ENCODE data around the gene LRTM1.

LRTM1 gene

GRCh38 chr3:54917174-54917573 lies 10.7 kb downstream of the LRTM1 start:
- H3K9me3 ChIP-seq (ENCODE audit: control insufficient read depth, low read length), result no peaks in the 10 kb centered on the region
- no peak overlapping the region for H3K4me3 ChIP-seq (ENCODE audit: insufficient read depth, low read depth, low read length)
- no peak overlapping the region for H3K27ac ChIP-seq (ENCODE audit: insufficient read depth, low read depth, low read length, poor library complexity, severe bottlenecking)
- no peaks in the 10 kb centered on the region for H3K27me3 ChIP-seq (ENCODE audit: control insufficient read depth, insufficient read depth, low read length, poor library complexity, severe bottlenecking)
- H3K36me3 ChIP-seq (ENCODE audit: control insufficient read depth, insufficient read depth, low read length), result no peaks in the 10 kb centered on the region
- no peaks in the 10 kb centered on the region for H3K4me1 ChIP-seq (ENCODE audit: control insufficient read depth, insufficient read depth, low read length)
- 90 to 93% methylated on average over 2 of the region's 2 CpGs for WGBS, 2 experiments

GRCh38 chr3:54916732-54917131 lies 11.1 kb downstream of the LRTM1 start:
- H3K36me3 ChIP-seq (ENCODE audit: control insufficient read depth, insufficient read depth, low read length), result no peaks in the 10 kb centered on the region
- no peaks in the 10 kb centered on the region for H3K27me3 ChIP-seq (ENCODE audit: control insufficient read depth, insufficient read depth, low read length, poor library complexity, severe bottlenecking)
- no peaks in the 10 kb centered on the region for H3K4me1 ChIP-seq (ENCODE audit: control insufficient read depth, insufficient read depth, low read length)
- H3K9me3 ChIP-seq (ENCODE audit: control insufficient read depth, low read length), result no peaks in the 10 kb centered on the region
- no peak overlapping the region for H3K4me3 ChIP-seq (ENCODE audit: insufficient read depth, low read depth, low read length)
- no peak overlapping the region for H3K27ac ChIP-seq (ENCODE audit: insufficient read depth, low read depth, low read length, poor library complexity, severe bottlenecking)

GRCh38 chr3:54915976-54916375 lies 11.9 kb downstream of the LRTM1 start:
- Histone ChIP-seq H3K9me3 (ENCODE audit: control insufficient read depth, low read length) (no peaks in the 10 kb centered on the region), H3K4me1 (ENCODE audit: control insufficient read depth, insufficient read depth, low read length) (no peaks in the 10 kb centered on the region), H3K36me3 (ENCODE audit: control insufficient read depth, insufficient read depth, low read length) (no peaks in the 10 kb centered on the region), H3K4me3 (ENCODE audit: insufficient read depth, low read depth, low read length) (no peak overlapping the region), H3K27me3 (ENCODE audit: control insufficient read depth, insufficient read depth, low read length, poor library complexity, severe bottlenecking) (no peaks in the 10 kb centered on the region), H3K27ac (ENCODE audit: insufficient read depth, low read depth, low read length, poor library complexity, severe bottlenecking) (no peak overlapping the region)
- 95 to 96% methylated on average over 8 of the region's 8 CpGs for WGBS, 2 experiments

- Histone ChIP-seq H3K9me3 (ENCODE audit: control insufficient read depth, low read length) (no peaks in the 10 kb centered on the region), H3K27me3 (ENCODE audit: control insufficient read depth, insufficient read depth, low read length, poor library complexity, severe bottlenecking) (no peaks in the 10 kb centered on the region), H3K4me1 (ENCODE audit: control insufficient read depth, insufficient read depth, low read length) (no peaks in the 10 kb centered on the region), H3K27ac (ENCODE audit: insufficient read depth, low read depth, low read length, poor library complexity, severe bottlenecking) (no peak overlapping the region), H3K4me3 (ENCODE audit: insufficient read depth, low read depth, low read length) (no peak overlapping the region), H3K36me3 (ENCODE audit: control insufficient read depth, insufficient read depth, low read length) (no peaks in the 10 kb centered on the region)
- 69 to 70% methylated on average over 4 of the region's 4 CpGs for WGBS, 2 experiments
These were observed 12.7 kb downstream of the LRTM1 start for GRCh38 chr3:54915181-54915580.

DNA sequence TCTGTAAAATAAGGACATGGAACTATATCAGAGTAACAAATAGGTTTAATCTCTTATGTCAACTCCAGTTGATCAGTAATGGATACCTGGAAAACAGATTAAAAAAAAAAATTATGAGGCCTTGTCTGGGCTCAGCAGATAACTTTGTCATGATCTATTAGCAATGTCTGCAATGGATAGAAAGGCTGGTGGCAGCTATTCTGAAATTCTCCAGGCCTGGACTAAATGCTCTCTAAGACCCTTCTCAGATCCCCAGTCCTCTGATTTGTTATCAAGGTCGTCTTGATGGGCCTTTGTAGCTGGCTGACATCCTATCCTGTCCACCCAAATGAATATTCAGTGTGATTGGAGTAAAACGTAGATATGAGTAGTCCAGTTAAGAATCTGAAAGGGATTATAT lies 13.7 kb downstream of the LRTM1 start:
- H3K9me3 ChIP-seq (ENCODE audit: control insufficient read depth, low read length), result no peaks in the 10 kb centered on the region
- no peak overlapping the region for H3K27ac ChIP-seq (ENCODE audit: insufficient read depth, low read depth, low read length, poor library complexity, severe bottlenecking)
- no peaks in the 10 kb centered on the region for H3K36me3 ChIP-seq (ENCODE audit: control insufficient read depth, insufficient read depth, low read length)
- H3K4me3 ChIP-seq (ENCODE audit: insufficient read depth, low read depth, low read length), result no peak overlapping the region
- WGBS, 2 experiments, result 79 to 90% methylated on average over 1 to 2 of the region's 2 CpGs
- no peaks in the 10 kb centered on the region for H3K4me1 ChIP-seq (ENCODE audit: control insufficient read depth, insufficient read depth, low read length)
- no peaks in the 10 kb centered on the region for H3K27me3 ChIP-seq (ENCODE audit: control insufficient read depth, insufficient read depth, low read length, poor library complexity, severe bottlenecking)

DNA sequence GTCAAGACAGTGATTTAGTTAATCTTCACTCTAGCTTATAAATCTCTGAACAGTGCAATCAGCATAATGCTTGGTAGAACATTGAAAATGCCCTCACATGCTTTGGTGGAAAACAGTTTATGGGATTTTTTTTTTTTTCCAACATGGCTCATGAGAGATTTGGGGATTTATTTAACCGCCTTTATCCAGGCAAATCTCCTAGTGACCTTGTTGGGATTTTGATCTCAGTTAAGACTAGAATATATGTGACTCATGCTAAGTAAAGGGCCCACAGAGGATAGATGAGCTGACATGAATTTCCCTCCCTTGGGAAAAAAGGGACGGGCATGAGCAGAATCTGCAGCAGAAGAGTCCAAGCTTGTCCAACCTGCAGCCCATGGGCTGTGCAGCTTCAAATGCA lies 18.7 kb downstream of the LRTM1 start:
- no peaks in the 10 kb centered on the region for H3K4me1 ChIP-seq (ENCODE audit: control insufficient read depth, insufficient read depth, low read length)
- 93% methylated on average over 2 of the region's 2 CpGs for WGBS, 2 experiments
- H3K36me3 ChIP-seq (ENCODE audit: control insufficient read depth, insufficient read depth, low read length), result no peaks in the 10 kb centered on the region
- H3K27me3 ChIP-seq (ENCODE audit: control insufficient read depth, insufficient read depth, low read length, poor library complexity, severe bottlenecking), result no peaks in the 10 kb centered on the region
- no peak overlapping the region for H3K4me3 ChIP-seq (ENCODE audit: insufficient read depth, low read depth, low read length)
- H3K9me3 ChIP-seq (ENCODE audit: control insufficient read depth, low read length), result no peaks in the 10 kb centered on the region
- no peak overlapping the region for H3K27ac ChIP-seq (ENCODE audit: insufficient read depth, low read depth, low read length, poor library complexity, severe bottlenecking)

- WGBS, 2 experiments, result 95% methylated on average over 2 of the region's 2 CpGs
- H3K27me3 ChIP-seq (ENCODE audit: control insufficient read depth, insufficient read depth, low read length, poor library complexity, severe bottlenecking), result no peaks in the 10 kb centered on the region
- no peak overlapping the region for H3K27ac ChIP-seq (ENCODE audit: insufficient read depth, low read depth, low read length, poor library complexity, severe bottlenecking)
- H3K4me1 ChIP-seq (ENCODE audit: control insufficient read depth, insufficient read depth, low read length), result no peaks in the 10 kb centered on the region
- no peak overlapping the region for H3K4me3 ChIP-seq (ENCODE audit: insufficient read depth, low read depth, low read length)
- no peaks in the 10 kb centered on the region for H3K9me3 ChIP-seq (ENCODE audit: control insufficient read depth, low read length)
- H3K36me3 ChIP-seq (ENCODE audit: control insufficient read depth, insufficient read depth, low read length), result no peaks in the 10 kb centered on the region
These were observed 21.1 kb downstream of the LRTM1 start for GRCh38 chr3:54906763-54907162.

DNA sequence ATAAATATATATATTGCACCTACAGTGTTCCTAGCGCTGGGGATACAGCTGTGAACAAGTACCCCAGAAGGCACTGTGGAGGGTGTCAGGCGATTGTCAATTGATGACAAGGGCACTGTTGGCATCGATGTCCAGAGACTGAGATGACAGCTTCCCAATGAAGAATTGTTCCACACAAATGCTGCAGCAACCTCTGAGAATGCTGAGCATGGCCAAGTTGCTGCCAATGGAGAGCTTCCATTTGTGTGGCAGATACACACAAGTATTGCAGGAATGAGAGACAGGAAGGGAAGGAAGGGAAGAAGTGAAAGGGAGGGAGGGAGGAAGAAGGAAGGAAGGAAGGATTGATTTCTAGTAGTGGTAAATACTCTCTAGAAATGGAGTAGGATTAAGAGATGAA lies 21.9 kb downstream of the LRTM1 start:
- no peaks in the 10 kb centered on the region for H3K9me3 ChIP-seq (ENCODE audit: control insufficient read depth, low read length)
- no peaks in the 10 kb centered on the region for H3K4me1 ChIP-seq (ENCODE audit: control insufficient read depth, insufficient read depth, low read length)
- no peak overlapping the region for H3K4me3 ChIP-seq (ENCODE audit: insufficient read depth, low read depth, low read length)
- H3K36me3 ChIP-seq (ENCODE audit: control insufficient read depth, insufficient read depth, low read length), result no peaks in the 10 kb centered on the region
- H3K27ac ChIP-seq (ENCODE audit: insufficient read depth, low read depth, low read length, poor library complexity, severe bottlenecking), result no peak overlapping the region
- no peaks in the 10 kb centered on the region for H3K27me3 ChIP-seq (ENCODE audit: control insufficient read depth, insufficient read depth, low read length, poor library complexity, severe bottlenecking)
- WGBS, 2 experiments, result 91 to 96% methylated on average over 3 of the region's 3 CpGs

GRCh38 chr3:54905261-54905888 lies 22.5 kb downstream of the LRTM1 start:
- Histone ChIP-seq H3K9me3 (ENCODE audit: control insufficient read depth, low read length) (no peaks in the 10 kb centered on the region), H3K4me1 (ENCODE audit: control insufficient read depth, insufficient read depth, low read length) (no peaks in the 10 kb centered on the region), H3K27me3 (ENCODE audit: control insufficient read depth, insufficient read depth, low read length, poor library complexity, severe bottlenecking) (no peaks in the 10 kb centered on the region), H3K27ac (ENCODE audit: insufficient read depth, low read depth, low read length, poor library complexity, severe bottlenecking) (no peak overlapping the region), H3K36me3 (ENCODE audit: control insufficient read depth, insufficient read depth, low read length) (no peaks in the 10 kb centered on the region), H3K4me3 (ENCODE audit: insufficient read depth, low read depth, low read length) (no peak overlapping the region)
- 94 to 97% methylated on average over 2 of the region's 2 CpGs for WGBS, 2 experiments

DNA sequence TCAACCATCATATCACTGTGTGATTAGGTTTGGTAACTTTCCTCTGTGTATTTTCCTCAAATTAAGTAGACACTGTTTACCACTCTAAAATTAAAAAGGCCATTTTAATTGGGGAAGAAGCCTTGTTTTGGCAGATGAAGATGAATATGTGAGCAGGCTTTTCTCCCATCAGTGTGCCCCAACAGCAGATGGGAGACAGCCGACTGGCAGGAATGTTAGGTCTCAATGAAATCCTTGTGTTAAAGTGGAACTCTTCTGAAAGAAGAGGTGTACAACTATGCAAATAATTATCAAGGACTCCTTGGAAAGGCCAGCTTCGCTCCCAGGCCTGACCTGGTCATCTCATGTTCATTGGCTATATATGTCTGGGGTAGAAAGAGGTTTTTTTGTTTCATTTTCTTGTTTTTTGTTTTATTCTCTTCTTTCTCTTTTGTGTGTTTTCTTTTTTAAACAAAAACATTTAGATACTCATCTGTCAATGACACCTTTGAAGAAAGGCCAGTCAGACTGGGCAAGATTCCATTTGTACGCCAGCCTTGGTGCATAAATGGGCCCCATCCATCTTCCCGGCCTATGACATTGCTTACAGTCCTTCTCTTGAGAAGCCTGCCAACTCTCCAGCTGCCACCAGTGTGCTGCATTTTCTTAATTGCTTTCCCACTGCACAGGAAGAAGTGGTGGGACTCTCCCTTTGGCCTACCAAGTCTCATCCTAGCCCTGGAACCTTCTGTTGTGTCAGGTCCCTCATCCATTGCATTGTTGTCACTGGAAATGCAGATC lies 25.8 kb downstream of the LRTM1 start:
- H3K27me3 ChIP-seq (ENCODE audit: control insufficient read depth, insufficient read depth, low read length, poor library complexity, severe bottlenecking), result no peaks in the 10 kb centered on the region
- H3K27ac ChIP-seq (ENCODE audit: insufficient read depth, low read depth, low read length, poor library complexity, severe bottlenecking), result no peak overlapping the region
- WGBS, 2 experiments, result 85 to 91% methylated on average over 3 to 4 of the region's 4 CpGs
- H3K36me3 ChIP-seq (ENCODE audit: control insufficient read depth, insufficient read depth, low read length), result no peaks in the 10 kb centered on the region
- no peaks in the 10 kb centered on the region for H3K9me3 ChIP-seq (ENCODE audit: control insufficient read depth, low read length)
- H3K4me3 ChIP-seq (ENCODE audit: insufficient read depth, low read depth, low read length), result no peak overlapping the region
- H3K4me1 ChIP-seq (ENCODE audit: control insufficient read depth, insufficient read depth, low read length), result no peaks in the 10 kb centered on the region

Data from ectodermal cell (in vitro differentiated cells).